HepG2 (cell line): ENCODE data around the gene ZNF331. TPM values are rescaled to one million over a fixed set of nuclear protein-coding genes. Genes with fewer than 3 reads are reported as not detected.

Experiments
- HMGA1 ChIP-seq: sonication (generic); formaldehyde crosslinking; conservative IDR thresholded peaks from 2 replicates; pipeline ENCODE4 v1.4.0; 2020; ENCODE audit warnings: missing genetic modification reagents
- MED1 ChIP-seq: sonication (generic); formaldehyde crosslinking; IDR thresholded peaks from 2 replicates; pipeline ENCODE4 v1.4.0; 2020; ENCODE audit warnings: missing genetic modification reagents
- ZNF274 ChIP-seq: sonication (generic); formaldehyde crosslinking; IDR thresholded peaks from 2 replicates; pipeline ENCODE4 v1.5.1; 2020; ENCODE audit warnings: mild to moderate bottlenecking, missing genetic modification reagents
- ZNF652 ChIP-seq: IDR thresholded peaks from 2 replicates; pipeline ENCODE4 v1.6.1; 2016; ENCODE audit warnings: low read depth, borderline replicate concordance
- ZNF720 ChIP-seq: sonication (generic); formaldehyde crosslinking; IDR thresholded peaks from 2 replicates; pipeline ENCODE4 v1.4.0; 2020; ENCODE audit warnings: missing genetic modification reagents
- ZNF83 ChIP-seq: sonication (generic); formaldehyde crosslinking; IDR thresholded peaks from 2 replicates; pipeline ENCODE4 v1.4.0; 2020; ENCODE audit warnings: missing genetic modification reagents, mild to moderate bottlenecking, borderline replicate concordance
- polyA plus RNA-seq, 8 experiments: library from polyadenylated mRNA; depleted of rRNA in 3 of 8; stranded (reverse) in 7 of 8; unstranded in 1 of 8; fragments of >200 nt; fragmentation: Illumina TruSeq in 4 of 8; extraction: Trizol in 4 of 8; gene quantifications; 2 replicates each; pipeline versions ENCODE4 v1.2.1 to v1.2.3, GENCODE V29; 2011 to 2016; ENCODE audit warnings: low read depth in 4 of 8, missing spikeins in 1 of 8, mixed read lengths in 1 of 8; ENCODE audit not compliant: insufficient read depth in 1 of 8
- total RNA-seq, 5 experiments: library from RNA; depleted of rRNA; stranded (reverse); fragments of >200 nt; fragmentation: Illumina TruSeq; extraction: Trizol; gene quantifications; 2 replicates each; pipeline ENCODE4 v1.2.3, GENCODE V29; 2016; ENCODE audit warnings: low read depth in 1 of 5
- TF ChIP-seq, protein P1 (sequence below): sonication (generic); formaldehyde crosslinking; IDR thresholded peaks from 2 replicates; pipeline ENCODE4 v1.8.0; 2022; ENCODE audit warnings: mild to moderate bottlenecking, missing genetic modification reagents; ENCODE audit not compliant: insufficient replicate concordance
- TF ChIP-seq, protein P2 (sequence below): IDR thresholded peaks from 2 replicates; pipeline ENCODE4 v1.6.1; 2018; ENCODE audit warnings: missing genetic modification reagents
- TF ChIP-seq, protein P3 (sequence below): sonication (generic); formaldehyde crosslinking; IDR thresholded peaks from 2 replicates; pipeline ENCODE4 v1.8.0; 2022; ENCODE audit warnings: low read depth, missing genetic modification reagents
- TF ChIP-seq, protein P4 (sequence below): IDR thresholded peaks from 2 replicates; pipeline ENCODE4 v1.4.0; 2020; ENCODE audit warnings: mild to moderate bottlenecking, missing genetic modification reagents
- TF ChIP-seq, protein P5 (sequence below): sonication (generic); formaldehyde crosslinking; IDR thresholded peaks from 2 replicates; pipeline ENCODE4 v1.5.0; 2020; ENCODE audit warnings: mild to moderate bottlenecking, missing genetic modification reagents, borderline replicate concordance
- TF ChIP-seq, protein P6 (sequence below): IDR thresholded peaks from 2 replicates; pipeline ENCODE4 v1.6.1; 2012; ENCODE audit warnings: low read depth, low read length, improper control_type of control experiment

Gene ZNF331
- total and polyA plus RNA-seq, 2 of the 13 experiments (the other 11 are each of a cell fraction or from before 2014, with no cell fraction given), result 8.2 to 13.3 TPM

DNA sequence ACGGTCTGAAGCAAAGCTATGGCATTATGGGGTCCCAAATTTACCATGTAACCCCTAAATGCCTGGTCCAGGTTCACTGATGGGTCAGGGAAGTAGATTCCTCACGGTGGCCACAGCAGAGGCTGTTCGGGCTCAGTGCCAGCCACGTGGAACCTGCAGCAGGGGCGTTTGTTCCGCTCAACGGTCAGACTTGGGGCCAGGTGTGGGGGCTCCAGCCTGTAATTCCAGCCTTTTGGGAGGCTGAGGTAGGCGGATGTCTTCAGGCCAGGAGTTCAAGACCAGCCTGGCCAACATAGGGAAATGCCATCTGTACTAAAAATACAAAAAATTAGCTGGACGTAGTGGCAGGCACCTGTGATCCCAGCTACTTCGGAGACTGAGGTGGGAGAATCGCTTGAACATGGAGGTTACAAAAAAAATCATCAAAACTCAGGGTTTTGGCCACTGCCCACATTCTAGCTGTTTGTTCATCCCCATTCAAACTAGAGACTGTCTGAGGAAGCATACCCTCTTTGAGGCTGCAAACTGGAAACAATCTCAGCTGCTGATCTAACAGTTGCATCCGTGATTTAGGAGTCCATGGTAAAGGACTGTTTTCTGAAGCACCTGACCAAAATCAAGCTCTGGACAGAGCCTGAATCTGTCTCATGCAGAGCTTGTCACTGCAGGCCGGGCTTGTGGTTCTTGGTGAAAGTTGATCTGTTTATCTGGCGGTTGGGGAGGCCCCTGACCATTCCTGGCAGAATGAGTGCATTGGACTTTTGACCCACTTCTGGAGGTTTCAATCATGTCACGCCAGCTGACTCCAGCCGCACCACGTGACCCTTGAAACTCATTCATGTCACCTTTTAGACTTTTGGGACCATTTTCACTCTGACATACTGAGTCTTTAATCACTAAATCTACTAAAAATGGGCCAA is 30.2 kb upstream of the ZNF331 start (continued):
- TF ChIP-seq, protein P1, sequence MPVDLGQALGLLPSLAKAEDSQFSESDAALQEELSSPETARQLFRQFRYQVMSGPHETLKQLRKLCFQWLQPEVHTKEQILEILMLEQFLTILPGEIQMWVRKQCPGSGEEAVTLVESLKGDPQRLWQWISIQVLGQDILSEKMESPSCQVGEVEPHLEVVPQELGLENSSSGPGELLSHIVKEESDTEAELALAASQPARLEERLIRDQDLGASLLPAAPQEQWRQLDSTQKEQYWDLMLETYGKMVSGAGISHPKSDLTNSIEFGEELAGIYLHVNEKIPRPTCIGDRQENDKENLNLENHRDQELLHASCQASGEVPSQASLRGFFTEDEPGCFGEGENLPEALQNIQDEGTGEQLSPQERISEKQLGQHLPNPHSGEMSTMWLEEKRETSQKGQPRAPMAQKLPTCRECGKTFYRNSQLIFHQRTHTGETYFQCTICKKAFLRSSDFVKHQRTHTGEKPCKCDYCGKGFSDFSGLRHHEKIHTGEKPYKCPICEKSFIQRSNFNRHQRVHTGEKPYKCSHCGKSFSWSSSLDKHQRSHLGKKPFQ (CRISPR knock-in tag), result no peak
- TF ChIP-seq, protein P2, sequence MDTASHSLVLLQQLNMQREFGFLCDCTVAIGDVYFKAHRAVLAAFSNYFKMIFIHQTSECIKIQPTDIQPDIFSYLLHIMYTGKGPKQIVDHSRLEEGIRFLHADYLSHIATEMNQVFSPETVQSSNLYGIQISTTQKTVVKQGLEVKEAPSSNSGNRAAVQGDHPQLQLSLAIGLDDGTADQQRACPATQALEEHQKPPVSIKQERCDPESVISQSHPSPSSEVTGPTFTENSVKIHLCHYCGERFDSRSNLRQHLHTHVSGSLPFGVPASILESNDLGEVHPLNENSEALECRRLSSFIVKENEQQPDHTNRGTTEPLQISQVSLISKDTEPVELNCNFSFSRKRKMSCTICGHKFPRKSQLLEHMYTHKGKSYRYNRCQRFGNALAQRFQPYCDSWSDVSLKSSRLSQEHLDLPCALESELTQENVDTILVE (CRISPR knock-in tag), result no peak
- TF ChIP-seq, protein P3, sequence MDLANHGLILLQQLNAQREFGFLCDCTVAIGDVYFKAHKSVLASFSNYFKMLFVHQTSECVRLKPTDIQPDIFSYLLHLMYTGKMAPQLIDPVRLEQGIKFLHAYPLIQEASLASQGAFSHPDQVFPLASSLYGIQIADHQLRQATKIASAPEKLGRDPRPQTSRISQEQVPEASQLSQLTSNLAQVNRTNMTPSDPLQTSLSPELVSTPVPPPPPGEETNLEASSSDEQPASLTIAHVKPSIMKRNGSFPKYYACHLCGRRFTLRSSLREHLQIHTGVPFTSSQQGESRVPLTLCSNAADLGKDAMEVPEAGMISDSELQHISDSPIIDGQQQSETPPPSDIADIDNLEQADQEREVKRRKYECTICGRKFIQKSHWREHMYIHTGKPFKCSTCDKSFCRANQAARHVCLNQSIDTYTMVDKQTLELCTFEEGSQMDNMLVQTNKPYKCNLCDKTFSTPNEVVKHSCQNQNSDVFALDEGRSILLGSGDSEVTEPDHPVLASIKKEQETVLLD, result no peak
- TF ChIP-seq ZNF274 (CRISPR knock-in tag) (peak; percentile 20; the same call in 1 of the 2 replicates), ZNF720 (CRISPR knock-in tag) (no peak), ZNF652 (peak; percentile 15; the same call in 1 of the 2 replicates), HMGA1 (no peak), ZNF83 (no peak), MED1 (CRISPR knock-in tag) (peak; percentile 92)
- TF ChIP-seq, protein P4, sequence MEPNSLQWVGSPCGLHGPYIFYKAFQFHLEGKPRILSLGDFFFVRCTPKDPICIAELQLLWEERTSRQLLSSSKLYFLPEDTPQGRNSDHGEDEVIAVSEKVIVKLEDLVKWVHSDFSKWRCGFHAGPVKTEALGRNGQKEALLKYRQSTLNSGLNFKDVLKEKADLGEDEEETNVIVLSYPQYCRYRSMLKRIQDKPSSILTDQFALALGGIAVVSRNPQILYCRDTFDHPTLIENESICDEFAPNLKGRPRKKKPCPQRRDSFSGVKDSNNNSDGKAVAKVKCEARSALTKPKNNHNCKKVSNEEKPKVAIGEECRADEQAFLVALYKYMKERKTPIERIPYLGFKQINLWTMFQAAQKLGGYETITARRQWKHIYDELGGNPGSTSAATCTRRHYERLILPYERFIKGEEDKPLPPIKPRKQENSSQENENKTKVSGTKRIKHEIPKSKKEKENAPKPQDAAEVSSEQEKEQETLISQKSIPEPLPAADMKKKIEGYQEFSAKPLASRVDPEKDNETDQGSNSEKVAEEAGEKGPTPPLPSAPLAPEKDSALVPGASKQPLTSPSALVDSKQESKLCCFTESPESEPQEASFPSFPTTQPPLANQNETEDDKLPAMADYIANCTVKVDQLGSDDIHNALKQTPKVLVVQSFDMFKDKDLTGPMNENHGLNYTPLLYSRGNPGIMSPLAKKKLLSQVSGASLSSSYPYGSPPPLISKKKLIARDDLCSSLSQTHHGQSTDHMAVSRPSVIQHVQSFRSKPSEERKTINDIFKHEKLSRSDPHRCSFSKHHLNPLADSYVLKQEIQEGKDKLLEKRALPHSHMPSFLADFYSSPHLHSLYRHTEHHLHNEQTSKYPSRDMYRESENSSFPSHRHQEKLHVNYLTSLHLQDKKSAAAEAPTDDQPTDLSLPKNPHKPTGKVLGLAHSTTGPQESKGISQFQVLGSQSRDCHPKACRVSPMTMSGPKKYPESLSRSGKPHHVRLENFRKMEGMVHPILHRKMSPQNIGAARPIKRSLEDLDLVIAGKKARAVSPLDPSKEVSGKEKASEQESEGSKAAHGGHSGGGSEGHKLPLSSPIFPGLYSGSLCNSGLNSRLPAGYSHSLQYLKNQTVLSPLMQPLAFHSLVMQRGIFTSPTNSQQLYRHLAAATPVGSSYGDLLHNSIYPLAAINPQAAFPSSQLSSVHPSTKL, result peak; percentile 90
- TF ChIP-seq, protein P5, sequence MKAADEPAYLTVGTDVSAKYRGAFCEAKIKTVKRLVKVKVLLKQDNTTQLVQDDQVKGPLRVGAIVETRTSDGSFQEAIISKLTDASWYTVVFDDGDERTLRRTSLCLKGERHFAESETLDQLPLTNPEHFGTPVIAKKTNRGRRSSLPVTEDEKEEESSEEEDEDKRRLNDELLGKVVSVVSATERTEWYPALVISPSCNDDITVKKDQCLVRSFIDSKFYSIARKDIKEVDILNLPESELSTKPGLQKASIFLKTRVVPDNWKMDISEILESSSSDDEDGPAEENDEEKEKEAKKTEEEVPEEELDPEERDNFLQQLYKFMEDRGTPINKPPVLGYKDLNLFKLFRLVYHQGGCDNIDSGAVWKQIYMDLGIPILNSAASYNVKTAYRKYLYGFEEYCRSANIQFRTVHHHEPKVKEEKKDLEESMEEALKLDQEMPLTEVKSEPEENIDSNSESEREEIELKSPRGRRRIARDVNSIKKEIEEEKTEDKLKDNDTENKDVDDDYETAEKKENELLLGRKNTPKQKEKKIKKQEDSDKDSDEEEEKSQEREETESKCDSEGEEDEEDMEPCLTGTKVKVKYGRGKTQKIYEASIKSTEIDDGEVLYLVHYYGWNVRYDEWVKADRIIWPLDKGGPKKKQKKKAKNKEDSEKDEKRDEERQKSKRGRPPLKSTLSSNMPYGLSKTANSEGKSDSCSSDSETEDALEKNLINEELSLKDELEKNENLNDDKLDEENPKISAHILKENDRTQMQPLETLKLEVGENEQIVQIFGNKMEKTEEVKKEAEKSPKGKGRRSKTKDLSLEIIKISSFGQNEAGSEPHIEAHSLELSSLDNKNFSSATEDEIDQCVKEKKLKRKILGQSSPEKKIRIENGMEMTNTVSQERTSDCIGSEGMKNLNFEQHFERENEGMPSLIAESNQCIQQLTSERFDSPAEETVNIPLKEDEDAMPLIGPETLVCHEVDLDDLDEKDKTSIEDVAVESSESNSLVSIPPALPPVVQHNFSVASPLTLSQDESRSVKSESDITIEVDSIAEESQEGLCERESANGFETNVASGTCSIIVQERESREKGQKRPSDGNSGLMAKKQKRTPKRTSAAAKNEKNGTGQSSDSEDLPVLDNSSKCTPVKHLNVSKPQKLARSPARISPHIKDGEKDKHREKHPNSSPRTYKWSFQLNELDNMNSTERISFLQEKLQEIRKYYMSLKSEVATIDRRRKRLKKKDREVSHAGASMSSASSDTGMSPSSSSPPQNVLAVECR (CRISPR knock-in tag), result peak; percentile 72; the same call in 1 of the 2 replicates
- TF ChIP-seq, protein P6, sequence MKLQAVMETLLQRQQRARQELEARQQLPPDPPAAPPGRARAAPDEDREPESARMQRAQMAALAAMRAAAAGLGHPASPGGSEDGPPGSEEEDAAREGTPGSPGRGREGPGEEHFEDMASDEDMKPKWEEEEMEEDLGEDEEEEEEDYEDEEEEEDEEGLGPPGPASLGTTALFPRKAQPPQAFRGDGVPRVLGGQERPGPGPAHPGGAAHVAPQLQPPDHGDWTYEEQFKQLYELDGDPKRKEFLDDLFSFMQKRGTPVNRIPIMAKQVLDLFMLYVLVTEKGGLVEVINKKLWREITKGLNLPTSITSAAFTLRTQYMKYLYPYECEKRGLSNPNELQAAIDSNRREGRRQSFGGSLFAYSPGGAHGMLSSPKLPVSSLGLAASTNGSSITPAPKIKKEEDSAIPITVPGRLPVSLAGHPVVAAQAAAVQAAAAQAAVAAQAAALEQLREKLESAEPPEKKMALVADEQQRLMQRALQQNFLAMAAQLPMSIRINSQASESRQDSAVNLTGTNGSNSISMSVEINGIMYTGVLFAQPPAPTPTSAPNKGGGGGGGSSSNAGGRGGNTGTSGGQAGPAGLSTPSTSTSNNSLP, result peak; percentile 50; the same call in 1 of the 2 replicates
